IMR-90 (cell line): ENCODE data around the gene ARHGAP24. TPM values are rescaled to one million over a fixed set of nuclear protein-coding genes. Genes with fewer than 3 reads are reported as not detected.

Experiments
- ATAC-seq: fragments of 200-7000 bp; cut with Tn5 transposase; 2 replicates; pipeline ENCODE4 v1.9.1; 2020; ENCODE audit warnings: low read depth, mild to moderate bottlenecking, moderate library complexity
- BruUV-seq: library from RNA; stranded (reverse); fragments of 400-500 nt; replicated peaks from 2 replicates; lab custom pipeline; 2021; lab: Mats Ljungman, UMichigan
- CTCF ChIA-PET: fragments of 300-600 bp; formaldehyde crosslinking; extraction: SDS; loops from one replicate; lab custom pipeline; 2021; ENCODE audit warnings: antibody characterized with exemption; lab: Yijun Ruan, JAX
- POLR2A ChIA-PET: fragments of 300-600 bp; sonication (Branson Sonifier 250); formaldehyde crosslinking; loops from one replicate; lab custom pipeline; 2022; ENCODE audit warnings: antibody characterized with exemption; ENCODE audit not compliant: unreplicated experiment; lab: Charles Lee
- DNase-seq: peaks from one replicate; pipeline ENCODE4 v3.0.0; 2013
- H2AFZ ChIP-seq: replicated peaks from 2 replicates; pipeline ENCODE3; 2013; ENCODE audit warnings: low read length, mild to moderate bottlenecking; ENCODE audit not compliant: poor library complexity
- H2AK5ac ChIP-seq: 2 replicates; pipeline ENCODE4 v1.6.1; 2013; ENCODE audit warnings: low read depth, low read length, inconsistent platforms
- H2AK9ac ChIP-seq: replicated peaks from 2 replicates; pipeline ENCODE3; 2013; ENCODE audit warnings: mild to moderate bottlenecking, low read depth, low read length, moderate library complexity; ENCODE audit not compliant: poor library complexity
- H2BK120ac ChIP-seq: 2 replicates; pipeline ENCODE4 v1.6.1; 2013; ENCODE audit warnings: low read depth, low read length, inconsistent platforms
- H2BK15ac ChIP-seq: 3 replicates; pipeline ENCODE4 v1.6.1; 2013; ENCODE audit warnings: low read depth, low read length, inconsistent platforms
- H2BK20ac ChIP-seq: 2 replicates; pipeline ENCODE4 v1.6.1; 2013; ENCODE audit warnings: low read depth, mild to moderate bottlenecking, inconsistent platforms, low read length, moderate library complexity
- H2BK5ac ChIP-seq: 2 replicates; pipeline ENCODE4 v1.6.1; 2013; ENCODE audit warnings: mild to moderate bottlenecking, low read depth, low read length, inconsistent platforms; ENCODE audit not compliant: poor library complexity, severe bottlenecking
- H3K14ac ChIP-seq: replicated peaks from 2 replicates; pipeline ENCODE4 v1.6.1; 2013; ENCODE audit warnings: low read depth, low read length, inconsistent platforms
- H3K18ac ChIP-seq: 2 replicates; pipeline ENCODE4 v1.6.1; 2013; ENCODE audit warnings: low read depth, low read length, control low read depth
- H3K23ac ChIP-seq: 2 replicates; pipeline ENCODE4 v1.6.1; 2013; ENCODE audit warnings: low read depth, low read length, inconsistent platforms
- H3K27ac ChIP-seq: 2 replicates; pipeline ENCODE4 v1.5.1; 2013; ENCODE audit warnings: mild to moderate bottlenecking, control low read depth, low read length; ENCODE audit not compliant: insufficient read depth
- H3K27me3 ChIP-seq: 2 replicates; pipeline ENCODE4 v1.6.1; 2013; ENCODE audit warnings: low read length; ENCODE audit not compliant: control insufficient read depth, insufficient read depth
- H3K36me3 ChIP-seq: 2 replicates; pipeline ENCODE4 v1.6.1; 2013; ENCODE audit warnings: low read length, mixed read lengths; ENCODE audit not compliant: control insufficient read depth, insufficient read depth
- H3K4ac ChIP-seq: 2 replicates; pipeline ENCODE4 v1.6.1; 2013; ENCODE audit warnings: low read depth, low read length, inconsistent platforms
- H3K4me1 ChIP-seq: 2 replicates; pipeline ENCODE4 v1.6.1; 2013; ENCODE audit warnings: low read length, mixed read lengths; ENCODE audit not compliant: control insufficient read depth, insufficient read depth
- H3K4me2 ChIP-seq: 2 replicates; pipeline ENCODE4 v1.6.1; 2013; ENCODE audit warnings: low read depth, mild to moderate bottlenecking, control low read depth, low read length, moderate library complexity
- H3K4me3 ChIP-seq: 2 replicates; pipeline ENCODE4 v1.5.1; 2013; ENCODE audit warnings: low read depth, mild to moderate bottlenecking, control low read depth, low read length, moderate library complexity; ENCODE audit not compliant: insufficient read depth
- H3K56ac ChIP-seq: 2 replicates; pipeline ENCODE4 v1.6.1; 2013; ENCODE audit warnings: low read length, inconsistent platforms; ENCODE audit not compliant: insufficient read depth; ENCODE audit errors: extremely low read depth
- H3K79me1 ChIP-seq, 2 experiments: 2 replicates each; pipeline ENCODE4 v1.6.1; 2013; ENCODE audit warnings: low read length in 2 of 2, inconsistent platforms in 1 of 2, low read depth in 1 of 2
- H3K9ac ChIP-seq: 2 replicates; pipeline ENCODE4 v1.6.1; 2013; ENCODE audit warnings: low read depth, low read length, control low read depth
- H3K9me1 ChIP-seq: 2 replicates; pipeline ENCODE4 v1.6.1; 2013; ENCODE audit warnings: low read length, inconsistent platforms; ENCODE audit not compliant: insufficient read depth
- H3K9me3 ChIP-seq: 2 replicates; pipeline ENCODE4 v1.6.1; 2013; ENCODE audit warnings: low read length; ENCODE audit not compliant: control insufficient read depth, insufficient read depth
- H4K20me1 ChIP-seq: 2 replicates; pipeline ENCODE4 v1.6.1; 2013; ENCODE audit warnings: low read length, inconsistent platforms; ENCODE audit not compliant: insufficient read depth
- H4K5ac ChIP-seq: 2 replicates; pipeline ENCODE4 v1.6.1; 2013; ENCODE audit warnings: mild to moderate bottlenecking, low read depth, low read length, control low read depth
- H4K8ac ChIP-seq, 2 experiments: 2 replicates each; pipeline ENCODE4 v1.6.1; 2013; ENCODE audit warnings: low read depth in 2 of 2, low read length in 2 of 2, control low read depth in 1 of 2, inconsistent platforms in 1 of 2
- H4K91ac ChIP-seq: 2 replicates; pipeline ENCODE4 v1.6.1; 2013; ENCODE audit warnings: low read depth, low read length, inconsistent platforms; ENCODE audit not compliant: insufficient read depth
- MAFK ChIP-seq: IDR thresholded peaks from 2 replicates; pipeline ENCODE4 v1.6.1; 2012; ENCODE audit warnings: low read depth, low read length, improper control_type of control experiment
- WGBS, 2 experiments: methylation state at CpG; one replicate each; pipeline versions ENCODE4 v1.1.5 to v1.1.7; 2013; ENCODE audit warnings: missing lambda C conversion rate in 2 of 2; ENCODE audit not compliant: insufficient read length in 1 of 2; ENCODE audit errors: extremely low coverage in 2 of 2; 5-methylcytosine and 5-hydroxymethylcytosine counted together
- dilution Hi-C: fragments of 300-500 bp; cut with HindIII; formaldehyde crosslinking; loops from one replicate; pipeline ENCODE4 v1.14.3; 2018; ENCODE audit warnings: low sequenced_read_pairs; ENCODE audit not compliant: unreplicated experiment
- in situ Hi-C: fragments of 300-500 bp; cut with MboI; formaldehyde crosslinking; loops from 3 replicates; pipeline ENCODE4 v1.14.3; 2019; ENCODE audit warnings: low sequenced_read_pairs, inconsistent platforms, mixed read lengths
- intact Hi-C: fragments of 100-400 bp; cut with micrococcal nuclease; formaldehyde crosslinking; loops from 2 replicates; pipeline ENCODE4 v1.10.0; 2022
- polyA plus RNA-seq, 3 experiments: library from polyadenylated mRNA; depleted of rRNA; stranded (reverse); fragments of >200 nt; gene quantifications; 2 replicates each; pipeline ENCODE4 v1.2.3, GENCODE V29; 2012; ENCODE audit warnings: low replicate concordance in 1 of 3
- total RNA-seq: library from RNA; depleted of rRNA; stranded (reverse); fragments of >200 nt; gene quantifications from 2 replicates; pipeline ENCODE4 v1.2.3, GENCODE V29; 2012
- TF ChIP-seq, protein P1 (sequence below): fragments of 150-350 bp; IDR thresholded peaks from 2 replicates; pipeline ENCODE4 v1.6.1; 2017; ENCODE audit warnings: mild to moderate bottlenecking, antibody characterized with exemption, low read length, low read depth

ARHGAP24 gene
- total and polyA plus RNA-seq, 2 of the 4 experiments (the other 2 are of a cell fraction) = 11.9 to 24.0 TPM

DNA sequence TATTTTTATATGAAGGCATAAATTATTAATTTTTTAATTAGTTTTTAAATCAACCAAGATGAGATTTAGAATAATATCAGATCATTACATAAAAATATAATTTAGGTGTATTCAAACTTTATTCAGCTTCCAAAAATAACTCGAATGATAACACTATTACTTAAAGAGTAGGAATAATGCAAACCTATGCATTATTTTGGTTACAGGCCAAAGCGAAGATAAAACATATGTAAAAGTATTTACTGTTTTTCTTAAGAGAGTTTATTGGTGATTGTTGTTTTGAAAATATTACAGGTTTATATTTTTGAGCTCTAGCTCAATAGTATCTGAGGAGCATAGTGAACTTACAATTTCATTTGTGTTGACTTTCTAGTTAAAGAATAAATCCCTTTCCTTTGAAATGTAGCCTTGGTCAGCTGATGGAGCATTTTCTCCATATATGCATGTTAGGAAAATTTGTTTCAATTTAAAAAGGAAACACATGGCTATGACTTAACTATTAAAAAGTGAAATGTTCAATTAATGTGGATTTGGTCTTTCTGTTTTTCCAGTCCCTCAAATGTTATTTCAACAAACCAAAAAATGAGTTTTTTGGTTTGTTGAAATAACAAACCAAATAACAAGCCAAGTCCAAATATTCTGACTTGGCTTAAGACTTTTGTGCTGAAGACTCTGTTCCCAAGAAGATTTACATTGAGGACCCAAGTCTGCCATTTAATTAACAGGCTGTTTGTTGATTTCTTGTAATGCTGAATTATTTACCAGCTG is 346.9 kb downstream of the ARHGAP24 start:
- CTCF ChIA-PET = no interaction called here
- Histone ChIP-seq H3K4me1 (peaks cover 9% of the 10 kb centered on the region), H4K91ac (no peak overlapping the region), H2AK9ac (no peak overlapping the region), H2BK20ac (no peak overlapping the region; the same call in 1 of the 2 replicates), H3K79me1 (peaks cover 6 to 33% of the 10 kb centered on the region in 2 experiments; a peak in 2 of 4 replicates), H3K18ac (no peak overlapping the region), H3K27me3 (no peaks in the 10 kb centered on the region), H3K56ac (no peak overlapping the region), H2AFZ (no peak overlapping the region), H3K9me3 (no peaks in the 10 kb centered on the region), H4K20me1 (no peaks in the 10 kb centered on the region), H3K4me3 (no peak overlapping the region), H4K5ac (no peak overlapping the region), H2AK5ac (no peak overlapping the region), H3K4me2 (no peak overlapping the region), H3K27ac (no peak overlapping the region), H2BK120ac (no peak overlapping the region), H4K8ac (no peak overlapping the region), H3K9me1 (no peaks in the 10 kb centered on the region), H2BK5ac (no peak overlapping the region), H2BK15ac (no peak overlapping the region), H3K9ac (no peak overlapping the region), H3K14ac (no peak overlapping the region), H3K4ac (no peak overlapping the region), H3K23ac (no peak overlapping the region), H3K36me3 (no peaks in the 10 kb centered on the region; the same call in 1 of the 2 replicates)
- in situ Hi-C loops = no loop called here
- no TSS peak for BruUV-seq
- DNase-seq (no peak), ATAC-seq (no peak)
- peak; percentile 61 for TF ChIP-seq MAFK
- TF ChIP-seq, protein P1, sequence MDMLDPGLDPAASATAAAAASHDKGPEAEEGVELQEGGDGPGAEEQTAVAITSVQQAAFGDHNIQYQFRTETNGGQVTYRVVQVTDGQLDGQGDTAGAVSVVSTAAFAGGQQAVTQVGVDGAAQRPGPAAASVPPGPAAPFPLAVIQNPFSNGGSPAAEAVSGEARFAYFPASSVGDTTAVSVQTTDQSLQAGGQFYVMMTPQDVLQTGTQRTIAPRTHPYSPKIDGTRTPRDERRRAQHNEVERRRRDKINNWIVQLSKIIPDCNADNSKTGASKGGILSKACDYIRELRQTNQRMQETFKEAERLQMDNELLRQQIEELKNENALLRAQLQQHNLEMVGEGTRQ = no peak
- dilution Hi-C loops = no loop called here
- POLR2A ChIA-PET = no interaction called here
- no CpG with 5 or more reads among the region's 2 CpGs for WGBS, 2 experiments
- intact Hi-C loops = no loop called here
